Cardiac muscle cell (in vitro differentiated cells and primary cell): Measurements from ENCODE around the gene AWAT2. TPM values are rescaled to one million over a fixed set of nuclear protein-coding genes. Genes with fewer than 3 reads are reported as not detected.

Source experiments
- DNase-seq, 2 donors: peaks; one replicate each; pipeline versions ENCODE4 v3.0.0 to v3.0.0-alpha.2; 2010 to 2017; ENCODE audit warnings: low read depth in 1 of 2, low spot score in 1 of 2
- H3K27ac ChIP-seq: fragments of 200-600 bp; sonication (generic); 2 replicates; pipeline ENCODE4 v1.5.1; 2016
- H3K27me3 ChIP-seq: fragments of 200-600 bp; sonication (generic); 2 replicates; pipeline ENCODE4 v1.6.0; 2016; ENCODE audit warnings: control low read depth
- H3K36me3 ChIP-seq: fragments of 200-600 bp; sonication (generic); 2 replicates; pipeline ENCODE4 v1.5.1; 2016; ENCODE audit warnings: control low read depth
- H3K4me1 ChIP-seq: fragments of 200-600 bp; sonication (generic); 2 replicates; pipeline ENCODE4 v1.8.1; 2017; ENCODE audit warnings: low read depth, mild to moderate bottlenecking, mixed run types
- H3K4me3 ChIP-seq: fragments of 200-600 bp; sonication (generic); 2 replicates; pipeline ENCODE4 v1.5.1; 2016; ENCODE audit warnings: mild to moderate bottlenecking
- H3K9me3 ChIP-seq: fragments of 200-600 bp; sonication (generic); 2 replicates; pipeline ENCODE4 v1.5.1; 2017; ENCODE audit warnings: low read depth, mild to moderate bottlenecking, control low read depth
- polyA plus RNA-seq: library from polyadenylated mRNA; unstranded; fragments of >200 nt; fragmentation: Nextera tagmentation; extraction: Ambion mirVana; gene quantifications from 2 replicates; pipeline ENCODE4 v1.2.1, GENCODE V29; 2016
- total RNA-seq: library from RNA; depleted of rRNA; stranded (reverse); fragments of >200 nt; gene quantifications from 2 replicates; pipeline ENCODE4 v1.2.3, GENCODE V29; 2016
- TF ChIP-seq, protein P1 (sequence below): IDR thresholded peaks from 2 replicates; pipeline ENCODE4 v1.5.1; 2012; ENCODE audit warnings: low read depth, mild to moderate bottlenecking, low read length

The AWAT2 gene
- total and polyA plus RNA-seq, 2 experiments from 2014 or later, result not detected

DNA sequence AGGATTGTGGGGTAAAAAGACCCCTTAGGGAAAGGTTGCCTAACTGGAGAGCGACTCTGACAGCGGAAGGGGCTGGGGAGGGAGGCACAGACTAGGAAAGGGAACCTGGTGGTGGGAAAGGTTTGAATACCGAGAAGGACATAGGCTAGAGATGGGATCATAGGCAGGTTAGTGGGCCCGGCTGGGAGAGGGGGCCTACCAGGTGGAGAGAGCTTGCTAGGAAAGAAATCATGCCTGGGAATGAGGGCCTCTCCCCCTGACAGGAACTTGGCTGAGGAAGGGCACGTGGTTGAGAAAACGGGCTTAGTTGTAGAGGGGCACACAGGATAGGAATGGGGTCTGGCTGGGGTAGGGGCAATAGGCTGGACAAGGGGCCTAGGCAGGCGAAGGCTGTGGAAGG lies 16.9 kb upstream of the AWAT2 start:
- TF ChIP-seq, protein P1, sequence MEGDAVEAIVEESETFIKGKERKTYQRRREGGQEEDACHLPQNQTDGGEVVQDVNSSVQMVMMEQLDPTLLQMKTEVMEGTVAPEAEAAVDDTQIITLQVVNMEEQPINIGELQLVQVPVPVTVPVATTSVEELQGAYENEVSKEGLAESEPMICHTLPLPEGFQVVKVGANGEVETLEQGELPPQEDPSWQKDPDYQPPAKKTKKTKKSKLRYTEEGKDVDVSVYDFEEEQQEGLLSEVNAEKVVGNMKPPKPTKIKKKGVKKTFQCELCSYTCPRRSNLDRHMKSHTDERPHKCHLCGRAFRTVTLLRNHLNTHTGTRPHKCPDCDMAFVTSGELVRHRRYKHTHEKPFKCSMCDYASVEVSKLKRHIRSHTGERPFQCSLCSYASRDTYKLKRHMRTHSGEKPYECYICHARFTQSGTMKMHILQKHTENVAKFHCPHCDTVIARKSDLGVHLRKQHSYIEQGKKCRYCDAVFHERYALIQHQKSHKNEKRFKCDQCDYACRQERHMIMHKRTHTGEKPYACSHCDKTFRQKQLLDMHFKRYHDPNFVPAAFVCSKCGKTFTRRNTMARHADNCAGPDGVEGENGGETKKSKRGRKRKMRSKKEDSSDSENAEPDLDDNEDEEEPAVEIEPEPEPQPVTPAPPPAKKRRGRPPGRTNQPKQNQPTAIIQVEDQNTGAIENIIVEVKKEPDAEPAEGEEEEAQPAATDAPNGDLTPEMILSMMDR, result no peak
- H3K27ac ChIP-seq, result no peak overlapping the region
- no peak overlapping the region for H3K4me3 ChIP-seq
- no peaks in the 10 kb centered on the region for H3K4me1 ChIP-seq
- no peaks in the 10 kb centered on the region for H3K36me3 ChIP-seq
- no peak for DNase-seq
- no peaks in the 10 kb centered on the region for H3K9me3 ChIP-seq
- H3K27me3 ChIP-seq, result no peaks in the 10 kb centered on the region

DNA sequence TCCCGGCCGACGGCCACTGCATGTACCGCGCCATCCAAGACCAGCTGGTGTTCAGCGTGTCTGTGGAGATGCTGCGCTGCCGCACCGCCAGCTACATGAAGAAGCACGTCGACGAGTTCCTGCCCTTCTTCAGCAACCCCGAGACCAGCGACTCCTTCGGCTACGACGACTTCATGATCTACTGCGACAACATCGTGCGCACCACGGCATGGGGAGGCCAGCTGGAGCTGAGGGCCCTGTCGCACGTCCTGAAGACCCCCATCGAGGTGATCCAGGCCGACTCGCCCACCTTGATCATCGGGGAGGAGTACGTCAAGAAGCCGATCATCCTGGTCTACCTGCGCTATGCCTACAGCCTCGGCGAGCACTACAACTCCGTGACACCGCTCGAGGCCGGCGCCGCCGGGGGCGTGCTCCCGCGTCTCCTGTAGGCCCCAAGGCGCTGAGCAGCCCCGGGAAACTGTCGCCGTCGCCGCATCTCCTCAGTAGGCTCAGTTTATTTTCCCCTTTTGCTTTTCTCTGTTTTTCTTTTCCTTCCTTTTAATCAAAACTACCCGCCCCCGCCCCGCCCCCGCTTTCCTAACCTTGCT lies 13.3 kb upstream of the AWAT2 start:
- no peaks in the 10 kb centered on the region for H3K4me1 ChIP-seq
- H3K27ac ChIP-seq, result no peak overlapping the region
- no peaks in the 10 kb centered on the region for H3K27me3 ChIP-seq
- TF ChIP-seq, protein P1, result no peak
- no peaks in the 10 kb centered on the region for H3K9me3 ChIP-seq
- no peaks in the 10 kb centered on the region for H3K36me3 ChIP-seq
- H3K4me3 ChIP-seq, result no peak overlapping the region
- no peak for DNase-seq

DNA sequence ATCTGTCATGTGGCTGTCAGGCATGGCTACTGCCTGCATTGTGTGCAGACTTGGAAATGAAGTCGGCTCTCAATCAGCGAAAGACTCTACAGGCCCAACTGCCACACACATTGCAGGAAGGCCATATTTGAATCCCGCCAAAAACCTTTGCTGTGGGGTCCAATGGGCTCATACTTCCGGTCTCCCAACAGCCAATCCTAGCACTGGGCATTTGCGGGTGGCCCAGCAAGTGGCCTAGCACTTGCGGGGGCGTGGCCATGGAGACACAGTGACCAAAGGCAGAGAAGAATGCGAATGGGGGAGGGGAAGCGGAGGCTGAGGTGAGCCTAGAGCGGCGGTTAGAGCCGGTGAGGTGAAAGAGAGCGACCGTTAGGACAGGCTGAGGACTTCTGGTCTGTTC lies 12.3 kb upstream of the AWAT2 start, which contains the start of gene OTUD6A:
Gene OTUD6A (plus strand): TSS at position 382 of the 400 bp plus-strand sequence. CDS start 68 bp downstream, outside the sequence.
- Histone ChIP-seq H3K36me3 (no peaks in the 10 kb centered on the region), H3K27me3 (no peaks in the 10 kb centered on the region), H3K27ac (no peak within 1 kb of the TSS), H3K9me3 (no peaks in the 10 kb centered on the region), H3K4me3 (no peak within 1 kb of the TSS), H3K4me1 (no peaks in the 10 kb centered on the region)
- TF ChIP-seq, protein P1, result no peak
- DNase-seq, result no peak

DNA sequence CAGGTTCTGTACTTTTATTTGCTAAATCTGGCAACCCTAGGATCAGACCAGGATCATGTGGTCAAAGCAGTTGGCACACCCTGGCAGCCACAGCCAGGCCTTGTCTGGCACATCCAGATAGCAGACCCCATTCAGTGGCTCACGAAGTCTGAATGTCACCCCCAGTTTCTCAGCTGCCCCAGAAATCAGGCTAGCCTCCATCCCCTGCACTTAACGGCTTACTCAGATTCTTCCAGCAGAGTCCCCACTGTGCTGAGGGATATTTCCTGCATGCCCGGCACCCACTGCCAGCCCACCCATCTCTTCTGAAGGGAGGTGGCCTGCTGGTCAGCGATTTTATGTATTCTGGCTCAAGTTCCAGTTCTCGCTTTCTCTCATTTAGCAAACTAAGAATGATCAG lies 4.7 kb upstream of the AWAT2 start:
- no peak overlapping the region for H3K27ac ChIP-seq
- no peaks in the 10 kb centered on the region for H3K36me3 ChIP-seq
- TF ChIP-seq, protein P1, result no peak
- H3K4me1 ChIP-seq, result no peaks in the 10 kb centered on the region
- H3K27me3 ChIP-seq, result no peaks in the 10 kb centered on the region
- H3K9me3 ChIP-seq, result no peaks in the 10 kb centered on the region
- H3K4me3 ChIP-seq, result no peak overlapping the region
- DNase-seq, result no peak

DNA sequence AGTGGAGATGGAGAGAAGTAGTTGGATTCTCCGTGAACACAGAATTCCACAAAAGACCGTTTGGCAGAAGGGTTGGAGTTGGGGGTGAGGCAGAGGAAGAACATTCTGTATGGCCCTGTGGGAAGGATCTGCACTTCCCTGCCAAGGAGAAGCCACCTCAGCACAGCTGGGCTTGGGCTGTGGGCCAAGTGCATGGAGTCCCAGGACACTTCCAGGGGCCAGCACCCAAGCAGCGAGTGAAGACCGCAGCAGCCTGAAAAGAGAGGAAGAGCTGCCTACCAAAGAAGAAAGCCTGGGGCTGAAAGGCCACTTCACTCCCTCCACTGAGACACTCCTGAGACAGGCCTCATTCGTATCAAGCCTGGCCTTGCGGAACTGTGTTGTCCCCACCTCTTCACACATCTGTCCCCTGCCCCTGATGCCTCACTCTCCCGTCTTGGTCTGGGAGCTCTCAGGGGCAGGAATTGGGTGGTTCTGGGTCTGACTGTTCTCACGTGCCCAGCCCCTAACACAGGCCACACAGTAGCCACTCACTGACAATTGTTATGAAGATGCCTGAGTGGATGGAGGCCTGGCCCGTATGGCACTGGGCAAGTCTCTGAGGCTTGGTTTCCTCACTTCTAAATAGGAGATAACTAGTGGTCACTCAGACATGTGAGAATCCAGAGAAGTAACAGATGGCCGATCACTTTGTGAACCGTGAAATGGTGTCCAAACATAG lies 3.3 kb upstream of the AWAT2 start:
- Histone ChIP-seq H3K4me3 (no peak overlapping the region), H3K27ac (no peak overlapping the region), H3K9me3 (no peaks in the 10 kb centered on the region), H3K36me3 (no peaks in the 10 kb centered on the region), H3K27me3 (no peaks in the 10 kb centered on the region), H3K4me1 (no peaks in the 10 kb centered on the region)
- TF ChIP-seq, protein P1, result no peak
- no peak for DNase-seq
